H1 (cell line): ENCODE measurements around the gene ARMH1. TPM values are rescaled to one million over a fixed set of nuclear protein-coding genes. Genes with fewer than 3 reads are reported as not detected.

Source experiments
- CTCF ChIA-PET: fragments of 300-600 bp; sonication (Branson Sonifier 250); formaldehyde crosslinking; loops from one replicate; lab custom pipeline; 2021; ENCODE audit not compliant: partially characterized antibody; lab: Charles Lee
- POLR2A ChIA-PET: fragments of 300-600 bp; sonication (Branson Sonifier 250); formaldehyde crosslinking; loops from one replicate; lab custom pipeline; 2021; ENCODE audit warnings: inconsistent platforms; ENCODE audit not compliant: partially characterized antibody; lab: Charles Lee
- DNase-seq, 2 experiments: peaks; one replicate each; pipeline versions ENCODE4 v3.0.0 to v3.0.0-alpha.2; 2010 to 2022; ENCODE audit warnings: low spot score in 2 of 2, low read depth in 1 of 2, mixed read lengths in 1 of 2
- FAIRE-seq: peaks from 2 replicates; lab custom pipeline; 2011; peaks lifted over from hg19 to GRCh38; lab: Jason Lieb, UNC
- H2AFZ ChIP-seq: 2 replicates; pipeline ENCODE4 v1.8.1; 2012; ENCODE audit warnings: low read length, inconsistent platforms
- H2AK5ac ChIP-seq: 2 replicates; pipeline ENCODE4 v1.6.1; 2013; ENCODE audit warnings: low read depth, low read length
- H2BK120ac ChIP-seq: replicated peaks from 2 replicates; pipeline ENCODE3; 2013; ENCODE audit warnings: low read depth, low read length, inconsistent platforms
- H2BK12ac ChIP-seq: 2 replicates; pipeline ENCODE4 v1.6.1; 2013; ENCODE audit warnings: low read depth, low read length
- H2BK15ac ChIP-seq: 2 replicates; pipeline ENCODE4 v1.6.1; 2013; ENCODE audit warnings: low read length
- H2BK20ac ChIP-seq: 2 replicates; pipeline ENCODE4 v1.6.1; 2013; ENCODE audit warnings: low read length
- H2BK5ac ChIP-seq: 2 replicates; pipeline ENCODE4 v1.6.1; 2013; ENCODE audit warnings: low read depth, low read length
- H3K14ac ChIP-seq: 2 replicates; pipeline ENCODE4 v1.6.1; 2013; ENCODE audit warnings: inconsistent platforms; ENCODE audit not compliant: insufficient read length
- H3K18ac ChIP-seq: 2 replicates; pipeline ENCODE4 v1.6.1; 2013; ENCODE audit warnings: low read length; ENCODE audit errors: extremely low read depth
- H3K23ac ChIP-seq: 2 replicates; pipeline ENCODE4 v1.6.1; 2013; ENCODE audit warnings: inconsistent platforms; ENCODE audit not compliant: insufficient read length
- H3K23me2 ChIP-seq: 2 replicates; pipeline ENCODE4 v1.6.1; 2013; ENCODE audit warnings: low read depth, low read length
- H3K27ac ChIP-seq: 2 replicates; pipeline ENCODE4 v1.6.1; 2011; ENCODE audit warnings: low read depth, low read length, inconsistent platforms
- H3K27me3 ChIP-seq, 4 experiments: replicated peaks in 1 of 4; 1 replicate in 1 of 4; 2 replicates in 3 of 4; pipeline versions ENCODE4 v1.6.1 to v1.8.1; 2011 to 2013; ENCODE audit warnings: low read length in 3 of 4, mild to moderate bottlenecking in 3 of 4, inconsistent platforms in 2 of 4, mixed read lengths in 2 of 4, moderate library complexity in 1 of 4; ENCODE audit not compliant: control insufficient read depth in 3 of 4, insufficient read depth in 3 of 4; ENCODE audit errors: extremely low read depth in 1 of 4
- H3K36me3 ChIP-seq, 4 experiments: 2 replicates each; pipeline versions ENCODE4 v1.6.1 to v1.8.1; 2011 to 2013; ENCODE audit warnings: mild to moderate bottlenecking in 4 of 4, low read length in 3 of 4, moderate library complexity in 2 of 4, control low read depth in 1 of 4, inconsistent platforms in 1 of 4; ENCODE audit not compliant: insufficient read depth in 4 of 4, control insufficient read depth in 2 of 4
- H3K4ac ChIP-seq: replicated peaks from 2 replicates; pipeline ENCODE3; 2013; ENCODE audit warnings: low read length, low read depth, mixed read lengths, inconsistent platforms; ENCODE audit not compliant: insufficient read length
- H3K4me1 ChIP-seq, 4 experiments: replicated peaks in 1 of 4; 1 replicate in 1 of 4; 2 replicates in 3 of 4; pipeline versions ENCODE4 v1.6.1 to v1.8.1; 2011 to 2013; ENCODE audit warnings: low read length in 3 of 4, inconsistent platforms in 2 of 4, mixed read lengths in 1 of 4; ENCODE audit not compliant: insufficient read depth in 4 of 4, control insufficient read depth in 3 of 4
- H3K4me2 ChIP-seq, 2 experiments: 2 replicates each; pipeline versions ENCODE4 v1.6.1 to v1.8.1; 2011 to 2013; ENCODE audit warnings: low read depth in 2 of 2, low read length in 2 of 2, control low read depth in 1 of 2, inconsistent platforms in 1 of 2, mild to moderate bottlenecking in 1 of 2; ENCODE audit not compliant: insufficient read depth in 1 of 2
- H3K4me3 ChIP-seq, 4 experiments: fragments of 200-600, 300-600 bp in 1 of 4; sonication (generic), shearing (Covaris generic), sonication (Bioruptor Twin) in 1 of 4; 2 replicates each; pipeline versions ENCODE4 v1.5.1 to v1.8.1; 2011 to 2016; ENCODE audit warnings: low read length in 4 of 4, low read depth in 3 of 4, control low read depth in 2 of 4, inconsistent platforms in 2 of 4, mild to moderate bottlenecking in 2 of 4, mixed read lengths in 1 of 4, moderate library complexity in 1 of 4; ENCODE audit not compliant: insufficient read depth in 2 of 4; ENCODE audit errors: extremely low read depth in 1 of 4
- H3K56ac ChIP-seq: replicated peaks from 2 replicates; pipeline ENCODE3; 2013; ENCODE audit warnings: low read depth, mild to moderate bottlenecking, mixed read lengths, low read length, inconsistent platforms; ENCODE audit not compliant: insufficient read length
- H3K79me1 ChIP-seq: 2 replicates; pipeline ENCODE4 v1.6.1; 2013; ENCODE audit warnings: low read depth, low read length, control low read depth
- H3K79me2 ChIP-seq, 2 experiments: 2 replicates each; pipeline versions ENCODE4 v1.6.1 to v1.8.1; 2012 to 2013; ENCODE audit warnings: low read length in 2 of 2, mild to moderate bottlenecking in 2 of 2, inconsistent platforms in 1 of 2; ENCODE audit not compliant: insufficient read depth in 2 of 2, control insufficient read depth in 1 of 2
- H3K9ac ChIP-seq, 4 experiments: replicated peaks in 1 of 4; 1 replicate in 1 of 4; 2 replicates in 3 of 4; pipeline versions ENCODE4 v1.6.1 to v1.8.1; 2011 to 2013; ENCODE audit warnings: low read depth in 3 of 4, low read length in 3 of 4, control low read depth in 2 of 4, mild to moderate bottlenecking in 2 of 4, moderate library complexity in 2 of 4, inconsistent platforms in 1 of 4; ENCODE audit errors: extremely low read depth in 1 of 4
- H3K9me3 ChIP-seq, 2 experiments: 2 replicates each; pipeline versions ENCODE4 v1.6.1 to v1.8.1; 2012 to 2013; ENCODE audit warnings: mild to moderate bottlenecking in 2 of 2, moderate library complexity in 2 of 2, control low read depth in 1 of 2, inconsistent platforms in 1 of 2, low read depth in 1 of 2, low read length in 1 of 2, mixed read lengths in 1 of 2; ENCODE audit not compliant: insufficient read depth in 2 of 2
- H4K20me1 ChIP-seq, 2 experiments: replicated peaks in 1 of 2; 2 replicates each; pipeline versions ENCODE3 to v1.8.1; 2011 to 2013; ENCODE audit warnings: inconsistent platforms in 2 of 2, low read length in 2 of 2, mild to moderate bottlenecking in 1 of 2; ENCODE audit not compliant: insufficient read depth in 2 of 2, control insufficient read depth in 1 of 2
- H4K5ac ChIP-seq: 2 replicates; pipeline ENCODE4 v1.6.1; 2013; ENCODE audit warnings: low read length, low read depth, mixed read lengths, inconsistent platforms; ENCODE audit not compliant: insufficient read length
- H4K8ac ChIP-seq: 2 replicates; pipeline ENCODE4 v1.8.0; 2013; ENCODE audit warnings: mild to moderate bottlenecking, moderate library complexity, low read length, inconsistent platforms; ENCODE audit not compliant: insufficient read depth; ENCODE audit errors: extremely low read depth
- H4K91ac ChIP-seq: replicated peaks from 2 replicates; pipeline ENCODE3; 2013; ENCODE audit warnings: low read length, mixed read lengths, inconsistent platforms; ENCODE audit not compliant: insufficient read length
- CEBPB ChIP-seq: IDR thresholded peaks from 2 replicates; pipeline ENCODE4 v1.6.1; 2012; ENCODE audit warnings: low read depth, low read length
- CREB1 ChIP-seq: IDR thresholded peaks from 2 replicates; pipeline ENCODE4 v1.6.1; 2012; ENCODE audit warnings: inconsistent platforms
- POLR2AphosphoS5 ChIP-seq: IDR thresholded peaks from 2 replicates; pipeline ENCODE4 v1.6.1; 2011; ENCODE audit warnings: low read depth, low read length
- SIRT6 ChIP-seq: IDR thresholded peaks from one replicate; pipeline ENCODE4 v1.7.1; 2012; ENCODE audit warnings: low read length, inconsistent platforms
- SP1 ChIP-seq: IDR thresholded peaks from 2 replicates; pipeline ENCODE4 v1.6.1; 2011; ENCODE audit warnings: low read depth, low read length
- SRF ChIP-seq: IDR thresholded peaks from 2 replicates; pipeline ENCODE4 v1.6.1; 2011; ENCODE audit warnings: mild to moderate bottlenecking, low read depth, low read length, moderate library complexity
- TEAD4 ChIP-seq: IDR thresholded peaks from 2 replicates; pipeline ENCODE4 v1.6.1; 2012; ENCODE audit warnings: low read depth, low read length, inconsistent platforms, mixed read lengths
- WGBS, 2 experiments: shearing (Covaris generic) in 1 of 2; methylation state at CpG; one replicate each; pipeline versions ENCODE4 v1.1.6 to v1.1.7; 2013 to 2015; ENCODE audit warnings: low lambda C conversion rate in 2 of 2, mixed read lengths in 2 of 2, inconsistent platforms in 1 of 2, low coverage in 1 of 2, missing lambda C conversion rate in 1 of 2; ENCODE audit not compliant: insufficient replicate concordance in 2 of 2, insufficient coverage in 1 of 2, insufficient read length in 1 of 2; ENCODE audit errors: extremely low coverage in 1 of 2, missing lambda C conversion rate in 1 of 2; 5-methylcytosine and 5-hydroxymethylcytosine counted together
- polyA plus RNA-seq, 7 experiments: library from polyadenylated mRNA; depleted of rRNA in 3 of 7; stranded (reverse) in 5 of 7; unstranded in 2 of 7; fragments of >200 nt in 5 of 7; fragments of 200-250 nt in 2 of 7; gene quantifications; 1 replicate in 5 of 7; 2 replicates in 1 of 7; 4 replicates in 1 of 7; pipeline versions ENCODE4 v1.2.1 to v1.2.3, GENCODE V29; 2011 to 2013; ENCODE audit warnings: missing spikeins in 2 of 7, mixed read lengths in 2 of 7
- total RNA-seq: library from RNA; stranded (reverse); fragmentation: NEBNext Ultra II Directional; extraction: Animal tissue kit (Norgen Biotek cat#: 25700); gene quantifications from 2 replicates; pipeline ENCODE4 v1.2.1, GENCODE V29; 2021

The ARMH1 gene
- total and polyA plus RNA-seq, 2 of the 8 experiments (the other 6 are each of a cell fraction or from before 2014, with no cell fraction given), result 0.82 to 0.85 TPM

GRCh38 chr1:44642255-44642654, 32.3 kb upstream of the ARMH1 start:
- H3K9ac ChIP-seq, result no peak overlapping the region
- no peak overlapping the region for H2AFZ ChIP-seq
- no peak overlapping the region for H3K27ac ChIP-seq
- ChIA-PET CTCF (interaction anchor here (0.6 to 15.0 kb wide), 10 partner anchors 7 to 1947 kb away, joined by 3 to 197 read pairs (median 6); partner anchors contain the start of genes ARMH1 and TMEM53), POLR2A (interaction anchor here (0.9 to 30.8 kb wide), 7 partner anchors 0 to 404 kb away, joined by 3 to 633 read pairs (median 4); no protein-coding TSS in a partner anchor)
- no peak overlapping the region for H3K14ac ChIP-seq
- no peaks in the 10 kb centered on the region for H3K9me3 ChIP-seq
- peaks cover 7 to 17% of the 10 kb centered on the region in 2 experiments for H4K20me1 ChIP-seq
- TF ChIP-seq CEBPB (no peak), CREB1 (no peak), SIRT6 (no peak), SP1 (no peak), POLR2AphosphoS5 (0 out of 2 replicates have a peak, but pooled peaks have one; percentile 30), SRF (no peak), TEAD4 (no peak)
- no peaks in the 10 kb centered on the region for H3K23me2 ChIP-seq
- no peak overlapping the region for H2AK5ac ChIP-seq
- no peak overlapping the region for H3K4me3 ChIP-seq
- H3K4ac ChIP-seq, result no peak overlapping the region
- H3K4me2 ChIP-seq, result no peak overlapping the region
- H4K8ac ChIP-seq, result no peak overlapping the region
- WGBS, 2 experiments, result 84% methylated on average over 2 of the region's 2 CpGs; no CpG with 5 or more reads in 1 of the 2 experiments
- no peaks in the 10 kb centered on the region for H3K27me3 ChIP-seq
- H3K36me3 ChIP-seq, result peaks cover 19 to 70% (median 57%) of the 10 kb centered on the region in 4 experiments
- no peaks in the 10 kb centered on the region for H3K4me1 ChIP-seq
- H2BK12ac ChIP-seq, result no peak overlapping the region
- H3K56ac ChIP-seq, result no peak overlapping the region
- H2BK20ac ChIP-seq, result no peak overlapping the region
- no peak for FAIRE-seq
- H3K23ac ChIP-seq, result no peak overlapping the region
- DNase-seq, result no peak
- H4K91ac ChIP-seq, result no peak overlapping the region
- H4K5ac ChIP-seq, result no peak overlapping the region
- H3K79me1 ChIP-seq, result peaks cover 13% of the 10 kb centered on the region
- H2BK5ac ChIP-seq, result no peak overlapping the region
- no peak overlapping the region for H3K18ac ChIP-seq
- no peak overlapping the region for H2BK120ac ChIP-seq
- no peaks in the 10 kb centered on the region for H3K79me2 ChIP-seq
- no peak overlapping the region for H2BK15ac ChIP-seq
